ENCODE measurements around the gene DCTN2. TPM values are rescaled to one million over a fixed set of nuclear protein-coding genes. Genes with fewer than 3 reads are reported as not detected.

DCTN2 gene
- total and polyA plus RNA-seq, 4 donors = 60.0 to 110 (median 84.2) TPM

DNA sequence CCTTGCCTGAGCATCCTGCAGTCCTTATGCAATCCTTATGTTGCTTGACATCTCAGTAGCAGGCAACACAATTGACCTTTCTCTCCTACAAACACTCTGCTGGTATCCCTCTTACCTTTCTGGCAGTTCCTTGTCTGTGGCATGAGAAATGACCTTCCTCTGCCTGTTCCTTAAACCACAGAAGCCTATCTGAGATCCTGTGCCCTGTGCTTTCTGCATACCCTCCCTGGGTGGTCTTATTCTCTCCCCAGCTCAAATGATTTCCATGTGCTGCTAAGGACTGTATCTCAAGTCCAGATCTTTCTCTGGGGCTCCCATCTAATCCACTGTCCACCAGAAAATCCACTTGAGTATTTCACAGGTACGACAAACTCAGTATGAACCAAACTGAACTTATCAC is 65.3 kb downstream of the DCTN2 start:
- ATAC-seq (ENCODE audit: insufficient read depth, low FRiP score) = no peak
- H3K36me3 ChIP-seq (ENCODE audit: control insufficient read depth in 4 of 4, insufficient read depth in 4 of 4, low read length in 4 of 4) = no peaks in the 10 kb centered on the region
- no peak overlapping the region for H3K27ac ChIP-seq (ENCODE audit: low read depth in 1 of 2, low read length in 1 of 2)
- peaks cover 0 to 24% (median 15%) of the 10 kb centered on the region in 3 donors for H3K27me3 ChIP-seq (ENCODE audit: control insufficient read depth in 3 of 3, insufficient read depth in 3 of 3, low read length in 2 of 3)
- DNase-seq = no peak
- no peaks in the 10 kb centered on the region for H3K9me3 ChIP-seq (ENCODE audit: control insufficient read depth in 4 of 4, insufficient read depth in 3 of 4, low read length in 3 of 4)
- peaks cover 0 to 2% (median 0%) of the 10 kb centered on the region in 5 donors for H3K4me1 ChIP-seq (ENCODE audit: control insufficient read depth in 5 of 5, insufficient read depth in 5 of 5, low read length in 5 of 5)
- 78 to 85% methylated on average over 1 of the region's 1 CpG for WGBS, 2 donors
- H3K9ac ChIP-seq (ENCODE audit: insufficient read depth in 1 of 2, low read length in 2 of 2) = no peak overlapping the region
- H3K4me3 ChIP-seq = no peak overlapping the region
- TF ChIP-seq, protein P1, sequence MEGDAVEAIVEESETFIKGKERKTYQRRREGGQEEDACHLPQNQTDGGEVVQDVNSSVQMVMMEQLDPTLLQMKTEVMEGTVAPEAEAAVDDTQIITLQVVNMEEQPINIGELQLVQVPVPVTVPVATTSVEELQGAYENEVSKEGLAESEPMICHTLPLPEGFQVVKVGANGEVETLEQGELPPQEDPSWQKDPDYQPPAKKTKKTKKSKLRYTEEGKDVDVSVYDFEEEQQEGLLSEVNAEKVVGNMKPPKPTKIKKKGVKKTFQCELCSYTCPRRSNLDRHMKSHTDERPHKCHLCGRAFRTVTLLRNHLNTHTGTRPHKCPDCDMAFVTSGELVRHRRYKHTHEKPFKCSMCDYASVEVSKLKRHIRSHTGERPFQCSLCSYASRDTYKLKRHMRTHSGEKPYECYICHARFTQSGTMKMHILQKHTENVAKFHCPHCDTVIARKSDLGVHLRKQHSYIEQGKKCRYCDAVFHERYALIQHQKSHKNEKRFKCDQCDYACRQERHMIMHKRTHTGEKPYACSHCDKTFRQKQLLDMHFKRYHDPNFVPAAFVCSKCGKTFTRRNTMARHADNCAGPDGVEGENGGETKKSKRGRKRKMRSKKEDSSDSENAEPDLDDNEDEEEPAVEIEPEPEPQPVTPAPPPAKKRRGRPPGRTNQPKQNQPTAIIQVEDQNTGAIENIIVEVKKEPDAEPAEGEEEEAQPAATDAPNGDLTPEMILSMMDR (IDR thresholded peaks at IDR 0.05; ENCODE audit: control extremely low read depth, extremely low read depth) = no peak

Small RNA genes lying within 50 kb of the gene (small RNA-seq; reads per million reads assigned to genes)
- not detected for gene MIR616 (ENCODE audit: low replicate concordance)

Other genes starting within 250 kb of the DCTN2 start
- gene R3HDM2, start 116.1 kb downstream of the DCTN2 start, total RNA-seq = 10 to 100 TPM; 41.9 to 60.7 TPM
- gene R3HDM2, start 116.1 kb downstream of the DCTN2 start, polyA plus RNA-seq = 10 to 100 TPM; 18.1 to 19.4 TPM
- gene INHBC, start 112.4 kb downstream of the DCTN2 start, total RNA-seq = not detected
- gene INHBC, start 112.4 kb downstream of the DCTN2 start, polyA plus RNA-seq = under 1 TPM in 1 of 2 donors, not detected in 1; 0.02 TPM
- under 1 TPM in 1 of 2 donors, not detected in 1; 0.12 TPM for gene INHBE, start 91.9 kb downstream of the DCTN2 start, total RNA-seq
- gene INHBE, start 91.9 kb downstream of the DCTN2 start, polyA plus RNA-seq = not detected
- gene GLI1, start 87.4 kb downstream of the DCTN2 start, total RNA-seq = 1 to 10 TPM; 2.4 to 5.7 TPM
- 1 to 10 TPM in 1 of 2 donors, under 1 TPM in 1; 0.74 to 1.7 TPM for gene GLI1, start 87.4 kb downstream of the DCTN2 start, polyA plus RNA-seq
- 10 to 100 TPM; 14.7 to 40.0 TPM for gene ARHGAP9, start 67.3 kb downstream of the DCTN2 start, total RNA-seq
- gene ARHGAP9, start 67.3 kb downstream of the DCTN2 start, polyA plus RNA-seq = 10 to 100 TPM; 26.2 to 62.1 TPM
- 100 to 1,000 TPM in 1 of 2 donors, 10 to 100 TPM in 1; 55.9 to 213 TPM for gene MARS1, start 59.1 kb downstream of the DCTN2 start, total RNA-seq
- 100 to 1,000 TPM in 1 of 2 donors, 10 to 100 TPM in 1; 95.0 to 156 TPM for gene MARS1, start 59.1 kb downstream of the DCTN2 start, polyA plus RNA-seq
- 10 to 100 TPM; 31.0 to 34.7 TPM for gene DDIT3, start 26.7 kb downstream of the DCTN2 start, total RNA-seq
- gene DDIT3, start 26.7 kb downstream of the DCTN2 start, polyA plus RNA-seq = 10 to 100 TPM; 68.1 to 74.7 TPM
- gene MBD6, start 24.4 kb downstream of the DCTN2 start, total RNA-seq = 100 to 1,000 TPM in 1 of 2 donors, 10 to 100 TPM in 1; 26.0 to 132 TPM
- gene MBD6, start 24.4 kb downstream of the DCTN2 start, polyA plus RNA-seq = 10 to 100 TPM; 36.7 to 42.4 TPM
- gene KIF5A, start 2.9 kb upstream of the DCTN2 start, total RNA-seq = under 1 TPM; 0.21 to 0.34 TPM
- gene KIF5A, start 2.9 kb upstream of the DCTN2 start, polyA plus RNA-seq = under 1 TPM; 0.05 to 0.06 TPM
- 10 to 100 TPM; 19.3 to 42.2 TPM for gene PIP4K2C, start 44.0 kb upstream of the DCTN2 start, total RNA-seq
- 10 to 100 TPM; 13.7 to 22.3 TPM for gene PIP4K2C, start 44.0 kb upstream of the DCTN2 start, polyA plus RNA-seq
- 10 to 100 TPM; 26.6 to 40.1 TPM for gene DTX3, start 57.6 kb upstream of the DCTN2 start, total RNA-seq
- 10 to 100 TPM; 13.9 to 23.2 TPM for gene DTX3, start 57.6 kb upstream of the DCTN2 start, polyA plus RNA-seq
- gene ARHGEF25, start 64.2 kb upstream of the DCTN2 start, total RNA-seq = 10 to 100 TPM; 12.3 to 23.0 TPM
- 10 to 100 TPM in 1 of 2 donors, 1 to 10 TPM in 1; 7.8 to 10.4 TPM for gene ARHGEF25, start 64.2 kb upstream of the DCTN2 start, polyA plus RNA-seq
- gene B4GALNT1, start 86.0 kb upstream of the DCTN2 start, total RNA-seq = 1 to 10 TPM in 1 of 2 donors, under 1 TPM in 1; 0.51 to 2.5 TPM
- under 1 TPM; 0.53 to 0.93 TPM for gene B4GALNT1, start 86.0 kb upstream of the DCTN2 start, polyA plus RNA-seq
- gene OS9, start 146.9 kb upstream of the DCTN2 start, total RNA-seq = 100 to 1,000 TPM; 174 to 324 TPM
- gene OS9, start 146.9 kb upstream of the DCTN2 start, polyA plus RNA-seq = 100 to 1,000 TPM; 144 to 356 TPM
- gene AGAP2, start 191.6 kb upstream of the DCTN2 start, total RNA-seq = 1 to 10 TPM; 1.5 to 4.8 TPM
- 1 to 10 TPM; 1.4 to 4.4 TPM for gene AGAP2, start 191.6 kb upstream of the DCTN2 start, polyA plus RNA-seq
- 10 to 100 TPM; 37.4 to 61.1 TPM for gene TSPAN31, start 197.8 kb upstream of the DCTN2 start, total RNA-seq
- 10 to 100 TPM; 32.4 to 54.9 TPM for gene TSPAN31, start 197.8 kb upstream of the DCTN2 start, polyA plus RNA-seq
- gene CDK4, start 205.1 kb upstream of the DCTN2 start, total RNA-seq = 100 to 1,000 TPM in 1 of 2 donors, 10 to 100 TPM in 1; 69.7 to 105 TPM
- 100 to 1,000 TPM in 1 of 2 donors, 10 to 100 TPM in 1; 75.1 to 115 TPM for gene CDK4, start 205.1 kb upstream of the DCTN2 start, polyA plus RNA-seq
- gene MARCHF9, start 207.9 kb upstream of the DCTN2 start, total RNA-seq = 10 to 100 TPM; 12.1 to 23.2 TPM
- gene MARCHF9, start 207.9 kb upstream of the DCTN2 start, polyA plus RNA-seq = 10 to 100 TPM; 13.7 to 31.1 TPM
- 1 to 10 TPM; 2.9 to 4.3 TPM for gene CYP27B1, start 219.9 kb upstream of the DCTN2 start, total RNA-seq
- 1 to 10 TPM; 1.7 to 5.8 TPM for gene CYP27B1, start 219.9 kb upstream of the DCTN2 start, polyA plus RNA-seq
- gene METTL1, start 224.9 kb upstream of the DCTN2 start, total RNA-seq = 10 to 100 TPM in 1 of 2 donors, 1 to 10 TPM in 1; 2.8 to 29.5 TPM
- gene METTL1, start 224.9 kb upstream of the DCTN2 start, polyA plus RNA-seq = 10 to 100 TPM; 33.7 to 35.5 TPM
- gene EEF1AKMT3, start 225.4 kb upstream of the DCTN2 start, total RNA-seq = 10 to 100 TPM in 1 of 2 donors, 1 to 10 TPM in 1; 7.6 to 11.5 TPM
- gene EEF1AKMT3, start 225.4 kb upstream of the DCTN2 start, polyA plus RNA-seq = 1 to 10 TPM; 3.6 to 4.2 TPM
- gene TSFM, start 235.6 kb upstream of the DCTN2 start, total RNA-seq = 10 to 100 TPM; 17.1 to 28.0 TPM
- gene TSFM, start 235.6 kb upstream of the DCTN2 start, polyA plus RNA-seq = 10 to 100 TPM; 23.9 to 40.0 TPM

All from lung (tissue), 13 donors.